RWPE1 (cell line): ENCODE results near the gene CSTF1.

Source experiments
- CTCF ChIA-PET: fragments of 350-600 bp; sonication (Branson Sonifier 250); formaldehyde crosslinking; extraction: SDS; loops from one replicate; lab custom pipeline; 2021; lab: Yijun Ruan, JAX
- POLR2A ChIA-PET: fragments of 400-600 bp; formaldehyde crosslinking; extraction: SDS; loops from one replicate; lab custom pipeline; 2020; ENCODE audit warnings: antibody characterized with exemption; ENCODE audit not compliant: low non-redundant PET; lab: Yijun Ruan, JAX
- DNase-seq: peaks from one replicate; pipeline ENCODE4 v3.0.0; 2012; ENCODE audit warnings: low spot score
- H3K27ac ChIP-seq: fragments of 450-650 bp; 2 replicates; pipeline ENCODE4 v1.5.1; 2017
- TF ChIP-seq, protein P1 (sequence below): fragments of 450-650 bp; conservative IDR thresholded peaks from 2 replicates; pipeline ENCODE4 v1.5.1; 2017; ENCODE audit warnings: low read depth, mild to moderate bottlenecking

The CSTF1 gene

DNA sequence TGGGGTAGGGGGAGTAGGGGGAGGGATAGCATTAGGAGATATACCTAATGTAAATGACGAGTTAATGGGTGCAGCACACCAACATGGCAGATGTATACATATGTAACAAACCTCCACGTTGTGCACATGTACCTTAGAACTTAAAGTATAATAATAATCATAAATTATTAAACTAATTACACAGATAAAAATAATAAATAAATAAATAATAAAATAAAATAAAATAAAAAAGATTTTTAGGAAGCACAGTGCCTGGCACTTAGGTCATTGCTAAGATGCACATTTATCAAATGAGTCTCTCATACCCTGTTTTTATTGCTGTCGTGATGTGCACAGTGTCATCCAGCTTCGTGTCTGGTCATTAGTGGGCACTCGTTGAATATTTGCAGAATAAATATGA lies 57.0 kb downstream of the CSTF1 start:
- ChIA-PET POLR2A (no interaction called here), CTCF (no interaction called here)
- TF ChIP-seq, protein P1, sequence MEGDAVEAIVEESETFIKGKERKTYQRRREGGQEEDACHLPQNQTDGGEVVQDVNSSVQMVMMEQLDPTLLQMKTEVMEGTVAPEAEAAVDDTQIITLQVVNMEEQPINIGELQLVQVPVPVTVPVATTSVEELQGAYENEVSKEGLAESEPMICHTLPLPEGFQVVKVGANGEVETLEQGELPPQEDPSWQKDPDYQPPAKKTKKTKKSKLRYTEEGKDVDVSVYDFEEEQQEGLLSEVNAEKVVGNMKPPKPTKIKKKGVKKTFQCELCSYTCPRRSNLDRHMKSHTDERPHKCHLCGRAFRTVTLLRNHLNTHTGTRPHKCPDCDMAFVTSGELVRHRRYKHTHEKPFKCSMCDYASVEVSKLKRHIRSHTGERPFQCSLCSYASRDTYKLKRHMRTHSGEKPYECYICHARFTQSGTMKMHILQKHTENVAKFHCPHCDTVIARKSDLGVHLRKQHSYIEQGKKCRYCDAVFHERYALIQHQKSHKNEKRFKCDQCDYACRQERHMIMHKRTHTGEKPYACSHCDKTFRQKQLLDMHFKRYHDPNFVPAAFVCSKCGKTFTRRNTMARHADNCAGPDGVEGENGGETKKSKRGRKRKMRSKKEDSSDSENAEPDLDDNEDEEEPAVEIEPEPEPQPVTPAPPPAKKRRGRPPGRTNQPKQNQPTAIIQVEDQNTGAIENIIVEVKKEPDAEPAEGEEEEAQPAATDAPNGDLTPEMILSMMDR = no peak
- no peak for DNase-seq
- H3K27ac ChIP-seq = no peak overlapping the region

DNA sequence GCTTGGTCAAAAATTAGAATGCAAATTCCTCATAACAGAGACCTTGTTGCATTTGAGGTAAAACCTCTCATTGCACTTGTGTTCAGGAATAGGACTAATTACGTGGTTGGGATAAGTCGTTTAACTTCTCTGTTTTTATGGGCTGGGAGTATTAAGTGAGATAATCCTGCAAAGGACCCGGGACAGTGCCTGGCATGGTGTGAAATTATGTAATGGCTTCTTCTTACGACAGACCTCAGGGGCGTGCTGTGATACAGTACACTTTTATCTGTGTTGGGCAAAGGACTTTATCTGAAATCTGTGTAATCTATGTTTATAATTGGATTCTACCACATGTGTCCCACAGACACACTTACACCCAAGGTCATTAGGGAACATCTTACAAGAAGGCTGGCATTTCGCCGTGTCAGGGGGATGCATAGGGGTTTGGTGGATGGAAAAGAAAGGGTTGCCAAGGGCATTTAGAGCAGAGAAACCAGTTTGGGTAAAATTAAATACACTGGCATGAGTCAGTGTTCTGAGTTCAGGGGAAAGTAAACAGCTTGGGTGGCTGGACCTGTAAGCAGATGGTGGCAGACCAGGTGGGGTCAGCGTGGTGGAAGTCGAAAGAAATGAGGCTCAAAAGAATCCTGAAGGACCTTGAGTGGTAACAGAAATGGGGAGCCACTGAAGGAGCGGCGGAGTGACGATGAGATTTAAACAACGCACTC lies 58.8 kb downstream of the CSTF1 start:
- CTCF ChIA-PET = no interaction called here
- DNase-seq = no peak
- POLR2A ChIA-PET = no interaction called here
- H3K27ac ChIP-seq = no peak overlapping the region
- TF ChIP-seq, protein P1 = no peak

DNA sequence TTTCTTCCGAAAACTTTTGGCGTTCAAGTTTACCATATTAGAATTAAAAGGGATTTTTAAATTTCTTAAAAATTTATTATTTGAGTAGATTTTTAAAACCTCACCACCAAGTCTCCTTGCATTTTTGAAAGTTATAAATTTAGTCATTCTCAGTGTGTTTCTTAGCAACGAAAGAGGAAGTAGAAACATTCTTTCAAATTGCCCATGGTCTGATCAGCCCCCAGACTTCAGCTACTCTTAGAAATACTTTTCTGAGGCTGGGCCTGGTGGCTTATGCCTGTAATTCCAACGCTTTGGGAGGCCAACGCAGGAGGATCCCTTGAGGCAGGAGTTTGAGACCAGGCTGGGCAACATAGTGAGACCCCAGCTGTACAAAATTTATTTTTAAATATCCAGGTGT lies 60.9 kb downstream of the CSTF1 start:
- ChIA-PET POLR2A (no interaction called here), CTCF (interaction anchor here (0.9 kb wide), 1 partner anchor 31 kb away, joined by 4 read pairs; no protein-coding TSS in a partner anchor)
- TF ChIP-seq, protein P1 = no peak
- no peak for DNase-seq
- H3K27ac ChIP-seq = no peak overlapping the region

DNA sequence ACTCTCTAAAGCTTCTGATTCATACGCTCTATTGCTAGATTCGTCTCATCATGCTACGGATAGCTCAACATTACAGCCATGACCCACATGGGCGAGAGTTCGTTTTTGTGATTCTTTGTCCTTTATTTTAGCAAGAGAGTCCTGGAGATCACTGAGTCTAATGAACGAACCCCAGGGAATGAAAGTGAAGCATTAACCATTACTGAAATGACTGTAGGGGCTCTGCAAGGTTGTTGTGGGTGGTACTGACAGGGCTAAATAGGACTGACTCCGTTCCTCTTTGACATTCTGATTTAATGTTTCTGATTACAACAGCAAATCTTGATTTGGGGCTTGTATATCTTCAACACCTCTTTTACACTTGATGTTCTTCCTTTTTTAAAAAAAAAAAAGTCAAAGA lies 62.3 kb downstream of the CSTF1 start:
- DNase-seq = no peak

More for the DNA sequence above, 62.3 kb downstream of the CSTF1 start:
- CTCF ChIA-PET = interaction anchor here (0.6 kb wide), 2 partner anchors 12 to 101 kb away, joined by 3 read pairs; no protein-coding TSS in a partner anchor
- POLR2A ChIA-PET = no interaction called here
- TF ChIP-seq, protein P1 = no peak
- no peak overlapping the region for H3K27ac ChIP-seq
